ENCODE results near the gene EML4.
"Not testable (repeated sequence)": the region's sequence is repeated elsewhere in the genome, so short reads cannot be mapped to it uniquely, and the experiment has no call there.

Gene EML4

DNA sequence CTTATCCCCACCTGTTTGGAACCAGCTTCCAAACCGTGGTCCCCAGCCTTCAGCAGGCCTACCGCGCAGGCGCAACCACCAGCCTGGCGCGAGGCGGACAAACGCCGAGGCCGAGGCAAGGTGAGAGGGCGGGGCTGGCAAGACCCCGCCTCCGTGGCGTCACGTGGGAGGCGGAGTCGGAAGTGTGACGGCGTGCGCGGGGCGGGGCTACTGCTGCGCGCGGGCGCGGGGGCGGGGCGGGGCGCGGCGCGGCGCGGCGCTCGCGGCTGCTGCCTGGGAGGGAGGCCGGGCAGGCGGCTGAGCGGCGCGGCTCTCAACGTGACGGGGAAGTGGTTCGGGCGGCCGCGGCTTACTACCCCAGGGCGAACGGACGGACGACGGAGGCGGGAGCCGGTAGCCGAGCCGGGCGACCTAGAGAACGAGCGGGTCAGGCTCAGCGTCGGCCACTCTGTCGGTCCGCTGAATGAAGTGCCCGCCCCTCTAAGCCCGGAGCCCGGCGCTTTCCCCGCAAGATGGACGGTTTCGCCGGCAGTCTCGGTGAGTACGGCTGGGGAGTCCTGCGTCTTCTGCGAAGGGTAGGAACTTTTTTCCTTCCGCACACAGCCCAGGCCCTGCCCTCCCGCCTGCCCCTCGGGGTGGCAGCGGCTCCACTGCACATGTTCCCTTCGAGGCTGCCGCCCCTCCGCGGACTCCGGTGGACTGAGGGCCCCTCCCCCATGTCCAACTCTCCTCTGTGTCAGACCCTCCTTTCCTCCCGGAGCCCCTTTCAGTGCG, at the start of gene EML4:
TSS of gene EML4 (plus strand) at position 254 of the 774 bp plus-strand sequence. CDS start at position 513, 259 bp downstream.
- DNase-seq = peak; percentile 97

- no peak for DNase-seq
These were observed 45.7 kb upstream of the EML4 start for GRCh38 chr2:42123426-42123825.

GRCh38 chr2:42124011-42124785, 45.0 kb upstream of the EML4 start:
- DNase-seq = no peak

DNA sequence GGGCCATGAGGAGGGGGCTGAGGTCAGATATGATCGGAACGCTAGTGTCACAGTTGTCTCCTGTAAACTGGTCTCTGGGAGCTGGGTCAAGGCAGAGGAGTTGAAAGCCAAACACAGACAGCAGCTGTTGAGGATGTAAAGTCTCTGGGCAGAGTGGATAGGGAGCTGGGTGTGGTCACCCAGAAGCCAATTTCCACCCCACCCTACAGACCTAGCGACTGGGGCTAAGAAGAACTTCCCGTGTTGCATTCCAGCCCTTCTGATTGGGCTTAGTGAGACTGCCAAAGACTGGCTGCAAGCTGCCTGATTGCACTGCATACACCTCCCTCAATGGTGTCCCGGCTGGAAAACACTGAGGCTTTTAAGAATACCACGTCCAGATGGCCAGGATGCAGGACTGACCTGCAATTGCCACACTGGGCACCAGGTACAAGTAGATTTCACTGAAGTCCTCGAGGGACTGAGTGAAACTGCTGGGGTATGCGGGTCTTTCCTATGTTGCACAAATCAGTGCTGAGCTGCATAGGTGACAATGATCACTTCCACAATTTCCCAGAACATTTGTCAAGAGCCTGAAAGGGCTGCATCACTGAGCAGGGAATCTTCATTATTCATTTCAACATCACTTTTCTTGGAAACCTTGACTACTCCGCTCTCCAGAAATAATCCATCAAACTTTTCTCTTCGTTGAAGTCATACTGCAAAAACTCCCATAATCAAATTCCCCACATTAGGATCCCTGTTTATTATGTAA, 43.1 kb upstream of the EML4 start:
- DNase-seq = no peak

GRCh38 chr2:42126873-42127272, 42.3 kb upstream of the EML4 start:
- DNase-seq = not testable (repeated sequence)

- DNase-seq = no peak
These were observed 41.4 kb upstream of the EML4 start for GRCh38 chr2:42127425-42128424.

DNA sequence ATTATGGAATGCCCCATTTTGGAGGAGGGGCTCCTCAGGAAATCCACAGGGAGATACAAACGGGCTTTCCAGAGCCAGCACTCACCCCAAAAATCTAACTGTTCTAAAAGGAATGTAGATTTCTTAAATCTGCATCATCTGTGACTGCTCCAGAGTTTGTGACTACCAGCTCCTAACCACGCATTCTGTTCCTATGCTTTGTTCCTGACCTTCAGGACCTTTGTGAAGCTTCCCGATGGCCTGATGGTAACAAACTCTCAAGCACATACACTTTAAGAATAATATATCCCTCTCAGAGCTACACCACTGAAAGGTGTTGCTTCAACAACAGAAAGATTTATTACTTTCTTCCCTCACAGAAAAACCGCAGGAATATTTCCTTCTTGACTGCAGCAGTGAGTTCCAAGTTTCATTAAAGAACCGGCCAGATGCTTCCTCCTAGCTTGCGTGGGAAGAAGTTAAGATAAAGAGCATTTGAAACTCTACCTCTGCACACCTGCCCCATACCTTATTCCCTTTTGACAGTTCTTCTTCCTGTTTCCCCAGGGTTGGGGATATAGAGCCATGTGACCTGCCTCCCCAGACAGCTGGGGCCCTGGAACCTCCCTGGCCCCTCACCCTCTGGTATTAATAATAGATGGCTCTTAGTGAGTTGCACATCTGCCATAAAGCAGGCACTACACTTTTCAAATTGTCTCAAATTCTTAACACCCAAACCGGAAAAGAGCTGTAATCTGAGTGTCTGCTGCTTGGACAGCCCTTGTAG, 40.2 kb upstream of the EML4 start:
- DNase-seq = no peak

DNA sequence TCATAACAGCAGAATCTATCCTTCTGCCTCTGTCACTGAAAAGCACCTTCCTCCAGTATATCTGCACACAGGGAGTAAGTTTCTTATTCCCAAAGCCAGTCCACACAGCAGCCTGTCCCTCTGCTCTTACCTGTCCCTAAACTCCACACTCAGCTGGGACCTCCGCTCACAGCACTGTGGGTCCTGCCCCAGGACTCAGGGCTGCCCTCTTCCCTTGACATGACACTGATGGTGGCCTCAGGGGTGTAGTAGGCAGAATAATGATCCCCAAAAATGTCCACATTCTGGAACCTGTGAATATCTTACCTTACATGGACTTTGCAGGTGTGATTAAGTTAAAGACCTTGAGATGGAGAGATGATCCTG, 39.7 kb upstream of the EML4 start:
- DNase-seq = no peak

GRCh38 chr2:42129947-42130346, 39.2 kb upstream of the EML4 start:
- no peak for DNase-seq

- not testable (repeated sequence) for DNase-seq
These were observed 38.3 kb upstream of the EML4 start for GRCh38 chr2:42130858-42131257.

DNA sequence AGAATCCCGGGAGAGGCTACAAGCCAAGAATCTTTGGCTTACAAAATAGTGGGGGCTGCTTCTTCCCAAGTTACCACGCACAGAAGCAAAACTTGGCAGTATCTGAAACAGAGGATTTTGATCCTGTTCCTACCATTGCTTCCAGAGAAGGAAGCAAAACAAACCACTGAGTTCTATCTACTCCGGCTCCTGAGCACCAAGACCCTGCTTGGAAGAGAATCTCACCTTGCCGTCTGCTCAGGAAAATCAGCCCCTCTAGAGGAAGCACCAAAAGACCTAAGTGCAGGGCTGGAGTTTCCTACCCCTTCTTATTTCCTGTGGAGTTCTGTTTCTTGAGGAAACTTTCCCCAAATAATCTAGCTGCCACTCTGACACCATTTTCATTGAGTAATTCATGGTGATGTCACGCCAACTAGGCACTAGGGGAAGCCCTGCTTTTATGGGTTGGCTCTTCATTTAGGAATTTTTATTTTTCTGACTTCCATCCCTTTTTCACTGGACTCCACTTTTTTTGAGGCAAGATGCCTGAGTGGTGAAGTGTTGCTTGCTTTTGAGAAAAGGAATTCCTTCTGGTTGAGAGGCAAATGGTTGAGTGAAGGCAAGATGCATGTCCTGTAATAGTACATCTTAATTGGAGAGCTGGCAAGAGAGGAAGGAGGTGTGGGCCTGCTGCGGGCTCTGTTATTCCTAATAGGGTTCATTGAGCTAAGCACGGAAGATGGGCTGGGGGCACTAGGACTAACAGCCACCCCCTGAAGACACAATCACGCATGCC, 36.8 kb upstream of the EML4 start:
- no peak for DNase-seq

- DNase-seq = peak; percentile 93
These were observed 36.0 kb upstream of the EML4 start for GRCh38 chr2:42132966-42133641.

DNA sequence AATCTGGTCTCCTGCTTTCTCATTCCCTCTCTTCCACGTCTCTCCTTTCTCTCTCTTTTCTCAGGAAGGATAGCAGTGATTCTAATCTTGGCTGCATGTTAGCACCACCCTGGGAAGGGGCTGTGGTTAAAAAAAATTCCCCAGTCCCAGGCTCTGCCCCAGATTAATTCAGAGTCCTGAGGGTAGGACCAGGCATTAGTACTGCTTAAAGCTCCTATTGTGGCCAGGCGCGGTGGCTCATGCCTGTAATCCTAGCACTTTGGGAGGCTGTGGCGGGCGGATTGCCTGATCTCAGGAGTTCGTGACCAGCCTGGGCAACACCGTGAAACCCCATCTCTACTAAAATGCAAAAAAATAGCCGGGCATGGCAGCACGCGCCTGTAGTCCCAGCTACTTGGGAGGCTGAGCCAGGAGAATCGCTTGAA, 35.4 kb upstream of the EML4 start:
- DNase-seq = no peak

- DNase-seq = not testable (repeated sequence)
These were observed 34.7 kb upstream of the EML4 start for GRCh38 chr2:42134401-42134932.

- no peak for DNase-seq
These were observed 33.5 kb upstream of the EML4 start for GRCh38 chr2:42135381-42136312.

- DNase-seq = no peak
These were observed 32.4 kb upstream of the EML4 start for GRCh38 chr2:42136782-42137124.

DNA sequence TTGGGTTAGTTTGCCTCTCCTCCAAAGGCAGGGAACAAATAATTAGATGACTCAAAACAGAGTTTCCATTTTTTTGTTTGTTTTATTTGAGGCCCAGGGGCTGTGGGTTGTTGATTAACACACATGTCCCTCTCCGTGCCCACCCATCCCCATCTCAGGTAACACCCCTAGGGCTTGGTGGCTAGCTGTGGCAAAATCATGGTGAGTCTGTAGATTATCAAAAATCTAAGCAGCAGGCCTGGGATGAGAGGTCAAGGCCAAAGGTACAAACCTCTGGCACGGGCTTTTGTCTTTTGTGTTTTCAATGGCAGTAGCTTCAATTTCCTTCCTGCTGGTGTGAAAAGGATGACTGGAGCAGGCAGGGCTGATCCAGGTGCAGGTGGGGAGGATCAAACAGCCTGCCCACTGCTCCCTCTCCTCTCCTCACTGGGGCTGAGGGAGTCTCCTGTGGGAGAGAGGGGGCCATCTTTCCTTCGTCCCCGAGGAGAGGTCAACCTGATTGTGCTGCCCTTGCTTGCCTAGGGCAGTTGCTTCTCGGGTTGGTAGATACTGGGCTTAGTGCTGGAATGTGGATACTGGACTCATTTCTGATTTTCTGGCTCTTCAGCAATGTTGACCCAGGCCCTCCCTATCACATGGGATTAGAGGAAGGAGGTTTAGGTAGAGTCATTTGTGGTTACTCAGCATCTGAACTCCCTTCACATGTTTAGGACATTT, 31.9 kb upstream of the EML4 start:
- DNase-seq = no peak

Data from eye (tissue), 1 donor.